K562 (cell line): ENCODE data around the gene ACTL6A. TPM values are rescaled to one million over a fixed set of nuclear protein-coding genes. Genes with fewer than 3 reads are reported as not detected.

ENCODE experiments used
- CEBPB ChIP-seq: fragments of 450-650 bp; IDR thresholded peaks from 2 replicates; pipeline ENCODE4 v1.6.1; 2016; ENCODE audit warnings: missing genetic modification characterization, missing compliant biosample characterization
- HMBOX1 ChIP-seq: sonication (generic); IDR thresholded peaks from 2 replicates; pipeline ENCODE4 v1.6.1; 2016
- KLF13 ChIP-seq: fragments of 450-650 bp; IDR thresholded peaks from 2 replicates; pipeline ENCODE4 v1.6.1; 2016; ENCODE audit warnings: missing genetic modification characterization, low read depth, mild to moderate bottlenecking, missing compliant biosample characterization, moderate library complexity, borderline replicate concordance
- LEF1 ChIP-seq: fragments of 450-650 bp; IDR thresholded peaks from 2 replicates; pipeline ENCODE4 v1.6.1; 2016; ENCODE audit warnings: mild to moderate bottlenecking
- MITF ChIP-seq: IDR thresholded peaks from 2 replicates; pipeline ENCODE4 v1.6.1; 2014; ENCODE audit warnings: antibody characterized with exemption
- NCOA6 ChIP-seq: fragments of 450-650 bp; IDR thresholded peaks from 2 replicates; pipeline ENCODE4 v1.6.1; 2017; ENCODE audit warnings: mild to moderate bottlenecking
- RBM14 ChIP-seq: fragments of 200-400 bp; formaldehyde crosslinking; IDR thresholded peaks from 2 replicates; pipeline ENCODE4 v1.6.1; 2018; ENCODE audit warnings: low read depth, mild to moderate bottlenecking, low read length, moderate library complexity, borderline replicate concordance; ENCODE audit not compliant: insufficient read depth
- SRF ChIP-seq, 2 experiments: fragments of 250-450, 450-650 bp in 1 of 2; sonication (Bioruptor Pico) in 1 of 2; sonication (generic) in 1 of 2; formaldehyde crosslinking; IDR thresholded peaks; 2 replicates each; pipeline versions ENCODE4 v1.5.0 to v1.5.1; 2020 to 2022; ENCODE audit warnings: mild to moderate bottlenecking in 1 of 2, missing genetic modification reagents in 1 of 2
- TCF15 ChIP-seq: fragments of 250-450 bp; sonication (Bioruptor Pico); IDR thresholded peaks from 2 replicates; pipeline ENCODE4 v1.8.0; 2022; ENCODE audit warnings: moderate library complexity, mild to moderate bottlenecking, inconsistent platforms
- TOE1 ChIP-seq, 2 experiments: fragments of 450-650 bp in 1 of 2; sonication (generic) in 1 of 2; formaldehyde crosslinking in 1 of 2; IDR thresholded peaks; 2 replicates each; pipeline versions ENCODE4 v1.7.1 to v1.8.0; 2016 to 2022; ENCODE audit warnings: borderline replicate concordance in 2 of 2, mild to moderate bottlenecking in 2 of 2, antibody characterized with exemption in 1 of 2, inconsistent platforms in 1 of 2, low read depth in 1 of 2, missing genetic modification reagents in 1 of 2, moderate library complexity in 1 of 2
- ZNF316 ChIP-seq: fragments of 450-650 bp; IDR thresholded peaks from 2 replicates; pipeline ENCODE4 v1.6.1; 2016
- ZNF318 ChIP-seq, 2 experiments: fragments of 450-650 bp; IDR thresholded peaks; 2 replicates each; pipeline ENCODE4 v1.6.1; 2016; ENCODE audit warnings: mild to moderate bottlenecking in 2 of 2, borderline replicate concordance in 1 of 2, low read depth in 1 of 2, moderate library complexity in 1 of 2
- ZNF699 ChIP-seq: fragments of 250-450 bp; sonication (Bioruptor Pico); IDR thresholded peaks from 2 replicates; pipeline ENCODE4 v1.8.0; 2021; ENCODE audit warnings: mild to moderate bottlenecking, moderate library complexity; ENCODE audit not compliant: insufficient replicate concordance
- polyA plus RNA-seq, 8 experiments: library from polyadenylated mRNA; depleted of rRNA in 4 of 8; stranded (reverse) in 5 of 8; unstranded in 3 of 8; fragments of >200 nt; fragmentation: Nextera tagmentation in 2 of 8; fragmentation: Illumina TruSeq in 1 of 8; extraction: Ambion mirVana in 2 of 8; extraction: Trizol in 1 of 8; gene quantifications; 2 replicates each; pipeline versions ENCODE4 v1.2.1 to v1.2.3, GENCODE V29; 2011 to 2014; ENCODE audit warnings: inconsistent platforms in 1 of 8, missing spikeins in 1 of 8
- total RNA-seq, 7 experiments: library from RNA; depleted of rRNA in 6 of 7; stranded (reverse); fragments of >200 nt in 6 of 7; fragmentation: Illumina TruSeq in 2 of 7; extraction: Trizol in 2 of 7; gene quantifications; 2 replicates each; pipeline versions ENCODE4 v1.2.1 to v1.2.3, GENCODE V29; 2011 to 2021; ENCODE audit warnings: low replicate concordance in 1 of 7

ACTL6A gene
- total and polyA plus RNA-seq, 9 of the 15 experiments (the other 6 are each of a cell fraction or from before 2014, with no cell fraction given) = 107 to 243 (median 157) TPM

- TF ChIP-seq LEF1 (no peak), SRF (CRISPR knock-in tag; IDR thresholded peaks at IDR 0.05) (peak in 1 of 2 experiments; percentile 55; a peak in 2 of 4 replicates), CEBPB (tag) (no peak), NCOA6 (no peak), TOE1 (IDR thresholded peaks at IDR 0.05; ENCODE audit: borderline replicate concordance) (no peak), TOE1 (CRISPR knock-in tag; IDR thresholded peaks at IDR 0.05; ENCODE audit: borderline replicate concordance, low read depth) (no peak), KLF13 (tag) (no peak), ZNF699 (no peak), RBM14 (no peak), MITF (no peak), ZNF316 (peak; percentile 59), TCF15 (CRISPR knock-in tag) (no peak), HMBOX1 (no peak), ZNF318 (IDR thresholded peaks at IDR 0.05; ENCODE audit: borderline replicate concordance in 1 of 2, low read depth in 1 of 2) (no peak)
Observed at GRCh38 chr3:179604321-179605078, 41.8 kb downstream of the ACTL6A start, which contains the start of the genes MRPL47 and NDUFB5 (continued).
